Esophagus muscularis mucosa (tissue), 3 donors: Measurements from ENCODE around the gene CDC5L.

Experiments used
- POLR2A ChIP-seq: fragments of 450-650 bp; IDR thresholded peaks from one replicate; pipeline ENCODE4 v1.6.1; 2017; ENCODE audit warnings: antibody characterized with exemption, moderate library complexity, mild to moderate bottlenecking, low read depth
- TF ChIP-seq, protein P1 (sequence below), 3 experiments: fragments of 200-600 bp in 2 of 3; fragments of 450-650 bp in 1 of 3; sonication (generic) in 2 of 3; IDR thresholded peaks; one replicate each; pipeline ENCODE4 v1.5.1; 2017 to 2019; ENCODE audit warnings: antibody characterized with exemption in 3 of 3, mild to moderate bottlenecking in 2 of 3, moderate library complexity in 1 of 3

DNA sequence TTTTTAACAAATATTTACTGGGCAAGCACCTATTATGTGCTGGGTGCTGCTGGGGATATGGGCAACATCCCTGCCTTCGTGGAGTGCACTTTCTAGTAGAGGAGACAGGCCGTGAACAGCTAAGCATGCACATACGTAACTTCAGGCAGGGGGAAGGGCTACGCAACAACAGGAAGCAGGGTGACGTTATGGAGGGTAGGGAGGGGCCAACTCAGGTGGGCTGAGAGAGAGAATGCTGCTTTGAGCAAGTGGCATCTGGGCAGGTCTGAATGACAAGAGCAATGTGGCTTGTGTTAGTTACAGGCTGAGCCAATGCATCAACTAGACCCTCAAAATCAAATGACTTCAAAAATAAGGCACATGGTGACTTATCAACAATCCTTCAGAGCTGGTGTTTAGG is 112.1 kb downstream of the CDC5L start:
- TF ChIP-seq, protein P1, sequence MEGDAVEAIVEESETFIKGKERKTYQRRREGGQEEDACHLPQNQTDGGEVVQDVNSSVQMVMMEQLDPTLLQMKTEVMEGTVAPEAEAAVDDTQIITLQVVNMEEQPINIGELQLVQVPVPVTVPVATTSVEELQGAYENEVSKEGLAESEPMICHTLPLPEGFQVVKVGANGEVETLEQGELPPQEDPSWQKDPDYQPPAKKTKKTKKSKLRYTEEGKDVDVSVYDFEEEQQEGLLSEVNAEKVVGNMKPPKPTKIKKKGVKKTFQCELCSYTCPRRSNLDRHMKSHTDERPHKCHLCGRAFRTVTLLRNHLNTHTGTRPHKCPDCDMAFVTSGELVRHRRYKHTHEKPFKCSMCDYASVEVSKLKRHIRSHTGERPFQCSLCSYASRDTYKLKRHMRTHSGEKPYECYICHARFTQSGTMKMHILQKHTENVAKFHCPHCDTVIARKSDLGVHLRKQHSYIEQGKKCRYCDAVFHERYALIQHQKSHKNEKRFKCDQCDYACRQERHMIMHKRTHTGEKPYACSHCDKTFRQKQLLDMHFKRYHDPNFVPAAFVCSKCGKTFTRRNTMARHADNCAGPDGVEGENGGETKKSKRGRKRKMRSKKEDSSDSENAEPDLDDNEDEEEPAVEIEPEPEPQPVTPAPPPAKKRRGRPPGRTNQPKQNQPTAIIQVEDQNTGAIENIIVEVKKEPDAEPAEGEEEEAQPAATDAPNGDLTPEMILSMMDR (IDR thresholded peaks at IDR 0.05), result no peak
- TF ChIP-seq POLR2A, result no peak
